ENCODE data around the gene INTS6L. TPM values are rescaled to one million over a fixed set of nuclear protein-coding genes. Genes with fewer than 3 reads are reported as not detected.

The INTS6L gene
- total and polyA plus RNA-seq, 2 of the 8 experiments (the other 6 are each of a cell fraction or from before 2014, with no cell fraction given): 4.1 to 5.2 TPM

GRCh38 chrX:135556055-135556454 lies 35.6 kb downstream of the INTS6L start:
- ChIA-PET POLR2A (ENCODE audit: partially characterized antibody) (no interaction called here), CTCF (ENCODE audit: partially characterized antibody) (no interaction called here)
- H4K8ac ChIP-seq (ENCODE audit: extremely low read depth, insufficient read depth, low read length): no peak overlapping the region
- no peaks in the 10 kb centered on the region for H3K9me3 ChIP-seq (ENCODE audit: insufficient read depth in 2 of 2, low read depth in 1 of 2, low read length in 1 of 2)
- no peak for FAIRE-seq
- no peak overlapping the region for H3K56ac ChIP-seq (replicated peaks; ENCODE audit: insufficient read length, low read depth, low read length)
- no peak overlapping the region for H3K27ac ChIP-seq (ENCODE audit: low read depth, low read length)
- H3K23me2 ChIP-seq (ENCODE audit: low read depth, low read length): no peaks in the 10 kb centered on the region
- H2BK15ac ChIP-seq (ENCODE audit: low read length): no peak overlapping the region
- no peaks in the 10 kb centered on the region for H3K79me1 ChIP-seq (ENCODE audit: low read depth, low read length)
- no peak overlapping the region for H3K14ac ChIP-seq (ENCODE audit: insufficient read length)
- no peak for DNase-seq (ENCODE audit: low read depth in 1 of 2, low spot score in 2 of 2)
- H2AK5ac ChIP-seq (ENCODE audit: low read depth, low read length): no peak overlapping the region
- no peak overlapping the region for H3K18ac ChIP-seq (ENCODE audit: extremely low read depth, low read length)
- H3K4me2 ChIP-seq (ENCODE audit: insufficient read depth in 1 of 2, low read depth in 2 of 2, low read length in 2 of 2): no peak overlapping the region
- H2BK20ac ChIP-seq (ENCODE audit: low read length): no peak overlapping the region
- no peak overlapping the region for H2BK12ac ChIP-seq (ENCODE audit: low read depth, low read length)
- no peak overlapping the region for H2AFZ ChIP-seq (ENCODE audit: low read length)
- no peak overlapping the region for H3K4me3 ChIP-seq (ENCODE audit: extremely low read depth in 1 of 4, insufficient read depth in 2 of 4, low read depth in 3 of 4, low read length in 4 of 4)
- no peak overlapping the region for H2BK120ac ChIP-seq (replicated peaks; ENCODE audit: low read depth, low read length)
- no peaks in the 10 kb centered on the region for H3K27me3 ChIP-seq (replicated peaks in 1 of 4; ENCODE audit: control insufficient read depth in 3 of 4, extremely low read depth in 1 of 4, insufficient read depth in 3 of 4, low read length in 3 of 4)
- no peak overlapping the region for H3K23ac ChIP-seq (ENCODE audit: insufficient read length)
- no peak overlapping the region for H2BK5ac ChIP-seq (ENCODE audit: low read depth, low read length)
- no peak overlapping the region for H4K5ac ChIP-seq (ENCODE audit: insufficient read length, low read depth, low read length)
- no peaks in the 10 kb centered on the region for H3K36me3 ChIP-seq (ENCODE audit: control insufficient read depth in 2 of 4, insufficient read depth in 4 of 4, low read length in 3 of 4)
- WGBS, 2 experiments (ENCODE audit: extremely low coverage in 1 of 2, insufficient coverage in 1 of 2, insufficient read length in 1 of 2, insufficient replicate concordance in 2 of 2, low coverage in 1 of 2, low lambda C conversion rate in 2 of 2, missing lambda C conversion rate in 1 of 2): 80% methylated on average over 3 of the region's 3 CpGs; no CpG with 5 or more reads in 1 of the 2 experiments
- peaks cover 0 to 3% (median 0%) of the 10 kb centered on the region in 4 experiments; a peak in 2 of 7 replicates for H3K4me1 ChIP-seq (replicated peaks in 1 of 4; ENCODE audit: control insufficient read depth in 3 of 4, insufficient read depth in 4 of 4, low read length in 3 of 4)
- H3K4ac ChIP-seq (replicated peaks; ENCODE audit: insufficient read length, low read depth, low read length): no peak overlapping the region
- TF ChIP-seq RNF2 (IDR thresholded peaks at IDR 0.05; ENCODE audit: borderline replicate concordance, low read depth, low read length, missing control alignments, poor library complexity, severe bottlenecking) (no peak), PHF8 (conservative IDR thresholded peaks at IDR 0.05; ENCODE audit: low read depth, low read length) (no peak)
- H4K91ac ChIP-seq (replicated peaks; ENCODE audit: insufficient read length, low read length): no peak overlapping the region
- no peaks in the 10 kb centered on the region for H3K79me2 ChIP-seq (ENCODE audit: control insufficient read depth in 1 of 2, insufficient read depth in 2 of 2, low read length in 2 of 2)
- no peak overlapping the region for H3K9ac ChIP-seq (replicated peaks in 1 of 4; ENCODE audit: extremely low read depth in 1 of 4, low read depth in 3 of 4, low read length in 3 of 4)
- H4K20me1 ChIP-seq (replicated peaks in 1 of 2; ENCODE audit: control insufficient read depth in 1 of 2, insufficient read depth in 2 of 2, low read length in 2 of 2): no peaks in the 10 kb centered on the region
